DMS53 (cell line): ENCODE results near the gene PDE7B.
"Not testable (repeated sequence)": the region's sequence is repeated elsewhere in the genome, so short reads cannot be mapped to it uniquely, and the experiment has no call there.

ENCODE experiments used
- DNase-seq: peaks from one replicate; lab custom pipeline; 2025; lab: John Stamatoyannopoulos, UW

PDE7B gene

GRCh38 chr6:136076496-136076895, 225.0 kb downstream of the PDE7B start:
- DNase-seq, result no peak

- DNase-seq, result no peak
Observed at GRCh38 chr6:136077834-136078576, 226.5 kb downstream of the PDE7B start.

GRCh38 chr6:136079701-136080565, 228.4 kb downstream of the PDE7B start:
- DNase-seq, result no peak

GRCh38 chr6:136083540-136083939, 232.0 kb downstream of the PDE7B start:
- no peak for DNase-seq

- no peak for DNase-seq
Observed at GRCh38 chr6:136084403-136084802, 232.9 kb downstream of the PDE7B start.

- DNase-seq, result no peak
Observed at GRCh38 chr6:136085370-136086115, 234.0 kb downstream of the PDE7B start.

GRCh38 chr6:136086686-136087085, 235.2 kb downstream of the PDE7B start:
- DNase-seq, result no peak

- DNase-seq, result no peak
Observed at GRCh38 chr6:136087986-136088385, 236.5 kb downstream of the PDE7B start.

GRCh38 chr6:136088693-136089092, 237.2 kb downstream of the PDE7B start:
- DNase-seq, result no peak

GRCh38 chr6:136089876-136090275, 238.4 kb downstream of the PDE7B start:
- no peak for DNase-seq

- DNase-seq, result peak; percentile 54
Observed at GRCh38 chr6:136090929-136091328, 239.4 kb downstream of the PDE7B start.

- no peak for DNase-seq
Observed at GRCh38 chr6:136092897-136093296, 241.4 kb downstream of the PDE7B start.

GRCh38 chr6:136093835-136094234, 242.3 kb downstream of the PDE7B start:
- DNase-seq, result no peak

GRCh38 chr6:136094812-136095211, 243.3 kb downstream of the PDE7B start:
- DNase-seq, result no peak

GRCh38 chr6:136095986-136096385, 244.5 kb downstream of the PDE7B start:
- DNase-seq, result no peak

GRCh38 chr6:136102991-136103688, 251.6 kb downstream of the PDE7B start:
- DNase-seq, result no peak

- no peak for DNase-seq
Observed at GRCh38 chr6:136103763-136104311, 252.3 kb downstream of the PDE7B start.

- no peak for DNase-seq
Observed at GRCh38 chr6:136104556-136104955, 253.1 kb downstream of the PDE7B start.

- not testable (repeated sequence) for DNase-seq
Observed at GRCh38 chr6:136105797-136106196, 254.3 kb downstream of the PDE7B start.

- no peak for DNase-seq
Observed at GRCh38 chr6:136108361-136108945, 257.0 kb downstream of the PDE7B start.

GRCh38 chr6:136111831-136112230, 260.3 kb downstream of the PDE7B start:
- no peak for DNase-seq
